Measurements from ENCODE around the gene RYR1.

Gene RYR1

DNA sequence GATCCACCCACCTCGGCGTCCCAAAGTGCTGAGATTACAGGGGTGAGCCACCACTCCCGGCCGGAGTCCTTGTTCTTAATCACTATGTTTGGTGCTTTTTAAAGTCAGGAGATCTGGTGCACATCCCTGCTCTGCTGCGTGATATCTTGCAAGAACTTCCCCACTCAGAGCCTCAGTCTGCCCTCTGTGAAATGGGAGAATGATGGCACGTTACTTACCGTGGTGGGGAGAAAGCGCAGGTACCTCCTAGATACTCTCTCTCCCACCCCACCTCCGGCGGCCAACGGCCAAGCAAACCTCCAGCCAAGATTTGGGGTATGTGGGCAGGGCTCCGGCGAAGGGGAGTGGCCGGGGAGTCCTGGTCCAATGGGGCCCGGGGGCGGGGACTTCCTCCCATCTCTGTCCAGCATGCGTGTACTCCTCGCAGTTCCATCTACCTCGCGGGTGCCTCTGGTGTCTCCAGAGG lies at the start of gene RYR1:
Gene RYR1 (plus strand): TSS at position 424 of the 466 bp plus-strand sequence. CDS start 139 bp downstream, outside the sequence.
- DNase-seq, result peak; percentile 56

DNA sequence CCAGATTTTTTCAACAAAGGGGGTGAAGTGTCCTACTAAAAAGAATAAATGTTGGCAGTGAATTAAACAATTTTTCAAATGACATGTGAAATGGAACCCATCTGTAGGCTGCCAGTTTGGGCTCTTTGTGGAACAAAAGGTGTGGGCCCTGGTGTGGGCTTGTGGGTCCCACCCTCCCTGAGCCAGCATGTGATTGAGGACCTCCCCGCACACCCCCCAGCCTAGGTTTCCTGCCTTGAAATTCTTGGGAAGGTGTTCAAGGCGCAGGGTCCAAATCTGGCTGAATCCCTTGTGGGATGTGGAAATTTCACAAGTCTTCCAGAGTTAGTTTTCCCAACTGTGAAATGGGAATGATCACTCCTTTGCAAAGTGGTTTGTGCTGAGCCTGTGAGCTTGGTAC lies 49.7 kb upstream of the RYR1 start:
- no peak for DNase-seq

DNA sequence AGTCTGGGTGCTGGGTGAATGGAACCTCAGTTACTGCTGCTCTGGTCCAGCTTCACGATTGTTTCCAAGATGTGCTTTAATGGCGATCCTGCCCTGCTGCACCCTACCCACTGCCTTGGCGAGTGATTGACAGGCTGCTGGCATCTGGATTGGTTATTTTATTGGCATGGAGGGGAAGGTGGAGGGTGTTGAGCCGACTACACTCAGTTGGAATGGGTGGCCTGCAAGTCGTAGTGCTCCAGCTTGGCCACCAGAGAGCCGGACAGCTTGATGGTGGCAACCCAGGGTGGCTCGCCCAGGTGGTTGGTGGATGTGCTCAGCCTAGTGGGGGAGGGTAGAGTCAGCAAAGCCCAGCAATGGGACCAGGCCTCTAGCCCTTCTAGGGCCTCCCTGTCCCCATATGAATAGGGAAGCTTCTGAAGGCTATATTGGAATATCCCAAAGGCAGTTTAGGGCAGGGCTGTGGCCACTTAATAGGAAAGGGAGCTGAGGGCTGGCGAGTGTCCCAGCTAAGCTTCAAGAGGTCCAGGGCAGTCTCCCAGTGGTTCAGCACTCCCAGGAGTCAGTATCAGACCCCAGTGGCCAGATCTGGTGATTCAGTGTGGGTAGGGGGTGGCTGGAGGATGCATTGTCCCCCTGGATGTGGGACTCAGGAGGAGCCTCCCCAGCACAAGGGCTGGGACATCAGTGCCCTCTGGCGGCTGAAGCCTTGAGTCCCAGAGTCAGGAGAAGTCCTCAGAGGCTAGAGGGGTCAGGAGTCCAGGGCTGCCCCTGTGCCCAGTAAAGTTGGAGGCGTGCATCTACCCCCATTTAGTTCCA lies 49.1 kb upstream of the RYR1 start:
- no peak for DNase-seq

DNA sequence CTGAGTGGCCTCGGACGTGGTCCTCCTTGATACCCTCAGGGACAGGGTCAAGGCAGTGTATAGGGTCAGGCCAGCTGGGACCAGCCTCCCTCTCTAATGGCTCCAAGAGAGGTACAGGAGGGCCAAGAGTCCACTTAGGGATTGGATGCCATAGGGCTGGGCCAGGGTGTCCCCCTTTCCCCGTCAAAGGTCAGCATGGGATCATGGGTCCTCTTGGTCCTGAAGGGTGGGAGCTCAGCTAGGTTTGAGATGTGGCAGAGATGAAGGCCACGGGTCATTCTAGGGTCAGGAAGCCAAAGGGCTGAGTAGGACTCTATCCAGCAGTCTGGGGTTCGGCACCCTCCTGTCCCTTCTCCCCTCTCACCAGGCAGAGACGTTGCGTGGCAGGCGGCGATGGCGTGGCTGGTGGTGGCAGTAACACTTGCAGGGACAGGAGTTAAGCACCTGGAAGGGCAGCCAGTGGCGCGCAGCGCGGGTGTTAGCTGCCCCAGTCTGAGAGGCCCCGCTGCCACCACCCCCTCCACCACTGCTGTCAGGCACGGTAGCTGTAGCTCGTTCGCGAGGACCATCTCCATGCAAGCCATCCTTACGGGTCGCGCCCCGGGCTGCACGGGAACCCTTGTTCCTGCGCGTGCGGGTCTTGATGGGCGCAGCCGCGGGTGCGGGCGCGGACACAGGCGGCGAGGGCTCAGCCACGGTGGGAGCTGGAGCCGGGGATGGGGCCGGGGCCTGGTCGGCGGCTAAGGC lies 48.3 kb upstream of the RYR1 start:
- no peak for DNase-seq

DNA sequence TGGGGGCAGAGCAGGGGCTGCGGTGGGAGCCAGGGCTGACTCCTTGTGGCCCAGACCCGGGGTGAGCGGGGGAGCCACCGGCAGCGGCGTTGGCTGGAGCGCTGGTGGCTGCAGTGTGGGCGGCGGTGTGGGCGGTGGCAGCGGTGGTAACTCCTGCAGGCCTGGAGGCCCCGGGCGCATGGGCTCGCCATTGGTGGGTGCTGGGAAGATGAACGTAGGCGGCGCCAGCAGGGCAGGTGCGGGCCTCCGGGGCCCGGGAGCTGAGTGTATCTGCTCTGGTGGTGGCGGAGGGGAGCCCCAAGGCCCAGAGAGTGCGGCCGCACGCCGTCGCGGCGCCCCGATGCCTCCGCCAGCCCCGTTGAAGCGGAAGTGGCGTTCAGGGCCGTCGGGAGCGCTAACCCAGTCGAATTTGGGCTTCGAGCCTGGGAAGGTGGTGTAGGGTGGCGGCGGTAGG lies 47.7 kb upstream of the RYR1 start:
- DNase-seq, result no peak

DNA sequence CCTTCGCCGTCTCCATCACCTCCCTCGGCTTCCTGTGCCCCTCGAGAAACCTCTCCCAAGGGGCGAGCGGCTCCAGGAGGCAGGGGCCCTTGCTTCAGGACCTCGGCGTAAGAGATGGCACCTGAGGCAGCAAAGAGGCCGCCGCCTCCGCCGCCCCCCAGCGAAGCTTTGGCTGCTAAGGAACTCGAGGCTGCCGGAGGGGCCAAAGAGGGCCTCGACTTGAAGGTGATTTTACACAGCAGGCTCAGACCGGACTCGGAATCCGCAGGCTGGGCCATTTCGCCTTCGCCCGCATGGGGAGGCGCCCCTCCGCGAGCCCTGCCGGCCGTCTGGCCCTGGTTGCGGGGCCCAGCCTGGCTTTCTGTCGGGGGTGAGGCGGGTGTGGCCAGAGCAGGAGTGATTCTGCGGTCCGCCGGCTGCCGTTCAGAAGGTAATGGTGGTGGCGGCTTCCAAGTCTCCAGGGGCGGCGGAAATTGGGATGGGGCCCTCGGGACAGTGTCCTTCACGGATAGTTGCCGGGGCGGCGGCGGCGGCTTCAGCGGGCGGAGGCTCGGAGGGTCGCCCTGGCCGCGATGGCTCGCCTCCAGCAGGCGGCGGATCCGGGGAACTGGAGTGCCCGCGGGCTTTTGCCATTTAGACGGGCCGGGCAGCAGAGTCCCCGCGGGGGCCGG lies 47.1 kb upstream of the RYR1 start:
- DNase-seq, result no peak

DNA sequence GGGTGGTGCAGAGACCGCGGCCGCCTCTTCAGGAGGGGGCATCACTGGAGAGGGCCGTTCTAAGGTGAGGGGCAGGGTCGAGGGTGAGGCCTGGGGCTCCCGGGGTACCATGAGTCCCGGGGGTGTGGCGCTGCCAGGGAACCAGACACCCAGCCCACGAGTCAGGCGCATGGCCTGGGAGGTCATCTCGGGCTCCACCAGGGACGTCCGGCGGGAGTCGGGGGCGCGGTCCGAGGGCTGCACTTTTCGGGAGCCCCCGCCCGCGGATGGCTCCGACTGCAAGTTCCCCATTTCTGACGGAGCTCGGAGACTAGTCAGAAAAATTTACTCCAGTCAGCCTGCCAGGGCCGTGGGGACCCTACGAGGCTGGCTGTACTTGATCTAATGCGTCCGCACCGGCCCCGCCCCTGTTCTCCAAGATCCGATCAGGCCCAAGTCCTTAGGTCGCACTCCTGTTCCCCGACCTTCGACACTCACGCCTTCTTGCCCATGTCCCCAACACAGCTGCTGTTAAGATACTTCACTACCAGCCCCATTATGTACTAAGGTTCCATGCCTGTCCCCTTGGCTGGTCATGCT lies 46.4 kb upstream of the RYR1 start:
- DNase-seq, result no peak

DNA sequence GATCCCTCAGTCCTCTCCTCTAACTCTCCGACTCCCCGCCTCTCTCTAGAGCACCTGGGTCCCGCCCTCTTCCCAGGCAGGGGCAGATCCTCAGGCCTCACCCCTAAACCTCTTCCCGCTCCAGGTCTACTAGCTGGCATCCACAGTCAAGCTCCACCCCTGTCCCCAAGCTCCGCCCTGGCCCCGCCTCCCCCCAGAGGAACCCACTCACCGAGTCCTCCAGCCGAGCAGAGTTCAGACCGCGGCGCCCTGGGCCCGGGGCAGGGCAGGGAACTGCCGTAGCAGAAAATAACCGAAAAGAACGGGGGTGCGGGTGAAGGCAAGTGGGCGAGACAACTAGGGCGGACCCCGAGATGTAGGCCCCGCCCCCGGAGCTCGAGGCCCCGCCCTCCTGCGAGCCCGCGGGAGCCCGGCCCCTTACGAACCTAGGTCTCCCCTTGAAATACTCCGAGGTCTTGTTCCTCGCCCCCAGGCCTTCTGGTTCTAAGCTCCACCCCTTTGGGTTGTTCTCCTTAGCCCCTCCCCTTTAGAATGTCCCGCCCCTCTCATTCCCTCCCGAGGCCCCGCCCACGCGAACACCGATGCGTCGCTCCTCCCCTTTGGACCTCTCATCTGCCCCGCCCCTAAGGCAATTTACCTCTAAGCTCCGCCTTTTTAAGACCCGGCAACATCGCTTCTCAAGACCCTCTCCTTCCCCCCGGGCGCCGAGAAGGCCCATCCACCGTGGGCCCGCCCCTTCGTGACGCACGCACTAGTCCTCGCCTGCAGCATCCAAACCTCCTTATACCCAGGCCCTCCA lies 45.7 kb upstream of the RYR1 start, which contains the start of gene GGN:
Gene GGN (minus strand): TSS at position 485 of the 799 bp plus-strand sequence. CDS start 773 bp downstream, outside the sequence.
- DNase-seq, result peak; percentile 80

DNA sequence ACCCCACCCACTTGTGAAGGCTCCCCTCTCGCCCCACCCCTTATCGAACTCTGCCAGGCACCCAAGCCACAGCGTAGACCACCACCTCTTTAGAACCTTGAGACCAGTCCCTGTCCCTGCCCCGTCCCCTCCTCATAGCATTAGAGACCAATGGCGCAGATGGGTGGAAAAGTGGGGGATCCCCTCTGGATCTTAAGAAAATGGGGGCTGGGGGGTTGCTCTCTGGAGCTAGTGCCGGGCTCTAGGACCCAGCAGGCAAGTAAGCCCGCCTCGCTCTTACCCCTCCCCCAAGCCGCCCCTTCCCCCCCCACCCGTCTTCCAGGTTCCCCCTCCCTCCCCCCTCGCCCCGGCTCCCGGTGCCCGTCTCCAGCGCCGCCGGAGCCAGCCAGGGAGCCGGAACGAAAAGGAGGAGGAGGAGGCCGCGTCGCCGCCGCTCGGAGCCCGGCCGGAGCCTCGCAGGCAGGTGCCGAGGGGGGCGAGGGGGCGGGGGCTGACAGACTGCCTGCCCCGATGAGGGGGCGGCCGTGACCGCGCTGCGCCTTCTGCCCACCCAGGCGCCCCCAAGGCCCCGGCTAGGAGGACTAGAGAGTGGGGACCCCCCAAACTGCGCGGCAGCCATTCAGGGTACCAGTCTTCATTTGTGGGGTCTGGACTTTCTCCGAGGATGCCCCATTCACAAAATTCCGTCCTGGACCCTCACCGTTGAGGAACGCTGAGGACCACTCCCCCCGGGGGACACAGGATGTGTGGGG lies 45.0 kb upstream of the RYR1 start, which contains the start of gene SPRED3:
Gene SPRED3 (plus strand): TSS at position 349 of the 752 bp plus-strand sequence. CDS start 1,606 bp downstream, outside the sequence.
- DNase-seq, result peak; percentile 43

DNA sequence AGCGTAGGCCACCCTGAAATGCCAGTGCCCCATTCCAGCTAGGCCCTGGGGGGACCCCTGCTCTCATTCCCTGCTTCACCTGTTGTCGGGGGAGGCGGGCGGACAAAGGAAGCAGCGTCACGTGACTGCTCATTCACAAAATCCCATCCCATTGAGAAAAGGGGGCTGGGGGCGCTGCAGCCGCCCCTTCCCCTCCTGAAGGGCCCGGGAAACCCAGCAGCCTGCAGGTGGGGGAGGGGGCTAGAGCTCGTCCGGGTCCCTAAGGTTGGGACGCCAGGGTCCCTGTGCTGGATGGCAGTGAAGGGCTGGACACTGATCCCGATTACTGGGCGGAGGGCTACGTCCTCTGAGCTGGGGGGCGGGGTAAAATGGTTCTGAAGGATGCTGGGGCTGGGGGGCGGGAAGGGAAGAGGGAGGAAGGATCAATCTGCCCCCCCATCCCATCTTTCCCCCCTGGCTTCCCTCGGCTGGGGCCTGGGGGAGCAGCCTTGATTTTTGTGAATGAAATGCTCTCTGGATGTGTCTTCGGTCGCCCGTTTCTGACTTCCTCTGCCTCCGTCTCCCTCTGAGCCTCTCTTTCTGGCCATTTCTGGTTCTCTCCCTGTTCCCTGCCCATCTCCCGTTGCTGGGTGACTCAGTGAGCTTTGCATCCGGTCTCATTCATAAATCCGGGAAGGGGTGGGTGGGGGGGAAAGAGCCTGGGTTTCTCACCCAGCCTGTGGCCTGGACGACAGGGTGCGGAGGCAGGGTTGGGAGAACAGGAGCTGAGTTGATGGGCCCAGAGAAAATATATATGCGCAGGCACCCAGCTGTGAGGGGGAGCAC lies 44.2 kb upstream of the RYR1 start:
- peak; percentile 68 for DNase-seq

DNA sequence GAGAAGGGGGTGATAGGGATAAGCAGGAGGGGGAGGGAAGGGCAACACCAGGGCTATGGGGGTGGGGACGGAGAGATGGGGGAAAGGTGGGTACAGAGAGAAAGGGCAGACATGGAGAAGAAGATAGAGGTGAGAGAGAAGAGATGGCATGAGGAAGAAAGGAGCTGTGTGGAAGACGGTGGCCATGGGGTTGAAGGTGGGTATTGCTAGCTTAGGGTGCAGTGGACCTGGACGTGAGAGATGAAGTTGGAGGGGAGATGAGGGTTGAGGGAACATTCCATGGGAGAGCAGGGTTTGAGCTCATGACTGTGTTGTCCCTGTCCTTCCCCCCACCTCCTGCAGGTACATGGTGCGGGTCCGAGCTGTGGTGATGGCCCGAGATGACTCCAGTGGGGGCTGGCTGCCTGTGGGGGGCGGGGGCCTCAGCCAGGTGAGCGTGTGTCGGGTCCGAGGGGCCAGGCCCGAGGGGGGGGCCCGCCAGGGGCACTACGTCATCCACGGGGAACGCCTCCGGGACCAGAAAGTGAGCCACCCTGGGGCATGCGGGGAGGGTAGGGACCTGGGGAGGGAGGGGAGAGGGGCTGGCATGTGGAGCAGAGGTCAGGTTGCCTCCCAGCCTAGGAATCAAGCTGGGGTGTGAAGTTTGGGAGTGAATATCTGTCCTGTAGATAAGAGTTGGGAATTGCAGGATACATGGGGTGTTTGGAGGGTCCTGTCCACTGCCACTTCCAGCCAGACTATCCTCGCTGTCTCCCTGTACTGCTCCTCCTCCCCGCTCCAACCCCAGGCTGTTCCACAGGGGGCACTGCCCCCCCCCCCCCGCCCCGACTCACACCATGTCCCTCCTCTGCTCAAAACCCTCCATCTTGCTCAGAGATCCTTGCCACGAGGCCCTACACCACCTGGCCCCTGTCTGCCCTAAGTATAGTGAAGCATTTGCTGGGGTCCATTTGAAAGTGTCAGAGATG lies 43.2 kb upstream of the RYR1 start:
- no peak for DNase-seq

DNA sequence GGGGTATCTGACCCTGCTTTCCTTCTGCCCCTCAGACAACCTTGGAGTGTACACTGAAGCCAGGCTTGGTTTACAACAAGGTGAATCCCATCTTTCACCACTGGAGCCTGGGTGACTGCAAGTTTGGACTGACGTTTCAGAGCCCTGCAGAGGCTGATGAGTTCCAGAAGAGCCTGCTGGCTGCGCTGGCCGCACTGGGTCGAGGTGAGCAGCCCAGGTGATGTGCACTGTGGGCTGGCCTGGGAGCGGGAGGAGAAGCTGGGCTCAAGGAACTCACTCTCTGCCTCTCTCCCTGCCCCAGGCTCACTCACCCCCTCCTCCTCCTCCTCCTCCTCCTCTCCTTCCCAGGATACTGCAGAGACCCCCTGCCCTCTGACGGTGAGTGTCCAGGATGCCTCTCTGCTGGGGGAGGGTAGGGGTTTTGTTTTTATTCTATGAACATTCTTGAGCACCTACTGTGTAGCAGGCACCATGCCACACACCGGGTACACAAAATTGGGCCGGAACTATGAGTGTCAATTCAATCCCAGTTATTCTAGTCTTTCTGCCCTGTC lies 41.5 kb upstream of the RYR1 start:
- DNase-seq, result no peak

DNA sequence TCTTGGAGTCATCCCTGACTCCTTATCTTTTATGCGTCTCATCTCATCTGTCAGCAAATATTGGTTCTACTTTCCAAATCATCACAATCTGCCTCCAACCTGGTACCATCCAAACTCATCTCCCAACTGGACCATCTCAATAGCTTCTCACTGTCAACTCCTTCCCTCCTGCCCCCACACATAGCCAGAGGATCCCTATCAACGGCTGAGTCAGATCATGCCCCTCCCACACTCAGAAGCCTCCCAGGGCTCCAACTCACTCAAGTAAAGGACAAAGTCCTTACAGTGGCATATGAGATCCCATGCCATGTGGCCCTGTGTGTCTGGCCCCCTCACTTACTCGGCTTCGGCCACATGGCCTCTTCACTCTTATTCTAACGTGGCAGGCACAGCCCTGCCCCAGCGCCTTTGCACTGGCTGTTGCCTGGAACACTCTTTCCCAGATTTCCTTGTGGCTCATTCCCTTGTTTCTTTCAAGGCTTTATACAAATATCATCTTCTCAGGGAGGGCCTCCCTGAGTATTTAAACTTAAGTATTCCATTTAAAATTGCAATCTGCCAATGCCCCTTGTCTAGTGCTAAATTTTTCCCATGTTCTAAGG lies 40.7 kb upstream of the RYR1 start:
- DNase-seq, result peak; percentile 50

DNA sequence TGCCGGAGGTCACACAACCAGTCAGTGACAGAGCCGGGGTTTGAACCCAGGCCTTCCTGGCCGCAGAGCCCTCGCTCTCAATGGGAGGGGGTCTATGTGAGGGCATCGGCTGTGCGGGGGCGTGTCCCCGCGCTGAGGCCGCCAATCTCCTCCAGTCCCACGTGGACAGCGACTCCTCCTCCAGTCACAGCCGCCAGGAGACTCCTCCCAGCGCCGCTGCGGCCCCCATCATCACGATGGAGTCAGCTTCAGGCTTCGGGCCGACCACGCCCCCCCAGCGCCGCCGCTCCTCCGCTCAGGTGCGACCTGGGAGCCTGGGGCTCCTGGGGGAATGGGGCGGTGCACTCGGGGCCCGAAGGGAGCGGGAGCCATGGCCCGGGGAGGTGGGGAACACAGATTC lies 39.0 kb upstream of the RYR1 start:
- no peak for DNase-seq

DNA sequence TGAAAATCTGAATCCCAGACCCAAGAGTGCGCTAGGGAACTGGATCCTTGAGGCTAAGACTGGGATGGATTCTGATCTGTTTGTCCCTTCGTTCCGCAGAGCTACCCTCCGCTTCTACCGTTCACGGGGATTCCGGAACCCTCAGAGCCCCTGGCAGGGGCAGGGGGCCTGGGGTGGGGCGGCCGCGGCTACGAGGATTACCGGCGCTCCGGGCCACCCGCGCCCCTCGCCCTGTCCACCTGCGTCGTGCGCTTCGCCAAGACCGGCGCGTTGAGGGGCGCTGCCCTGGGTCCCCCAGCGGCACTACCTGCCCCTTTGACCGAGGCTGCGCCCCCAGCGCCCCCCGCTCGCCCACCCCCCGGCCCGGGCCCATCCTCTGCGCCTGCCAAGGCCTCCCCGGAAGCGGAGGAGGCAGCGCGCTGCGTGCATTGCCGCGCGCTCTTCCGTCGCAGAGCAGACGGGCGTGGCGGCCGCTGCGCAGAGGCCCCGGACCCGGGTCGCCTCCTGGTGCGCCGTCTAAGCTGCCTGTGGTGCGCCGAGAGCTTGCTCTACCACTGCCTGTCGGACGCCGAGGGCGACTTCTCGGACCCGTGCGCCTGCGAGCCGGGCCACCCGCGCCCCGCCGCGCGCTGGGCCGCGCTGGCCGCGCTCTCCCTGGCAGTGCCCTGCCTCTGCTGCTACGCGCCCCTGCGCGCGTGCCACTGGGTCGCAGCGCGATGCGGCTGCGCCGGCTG lies 37.9 kb upstream of the RYR1 start:
- no peak for DNase-seq

DNA sequence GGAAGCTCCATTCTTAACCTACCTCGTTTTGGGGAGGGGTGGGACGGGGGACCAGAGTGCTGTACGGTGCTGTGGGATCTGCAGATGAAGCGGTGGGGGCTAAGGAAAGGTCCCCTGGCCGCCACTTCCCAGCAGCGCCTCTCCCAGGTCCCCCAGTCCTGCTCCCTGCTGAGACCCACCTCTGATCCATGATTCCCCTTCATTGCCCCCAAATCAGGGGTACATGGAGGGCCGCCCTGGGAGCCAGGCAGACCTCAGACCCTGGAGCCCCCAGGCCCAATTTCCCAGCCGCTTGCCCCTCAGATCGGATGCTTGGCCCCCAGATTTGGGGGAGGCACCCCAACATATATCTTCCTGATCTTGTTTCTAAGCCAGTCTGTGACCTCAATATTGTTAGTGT lies 34.4 kb upstream of the RYR1 start:
- no peak for DNase-seq

DNA sequence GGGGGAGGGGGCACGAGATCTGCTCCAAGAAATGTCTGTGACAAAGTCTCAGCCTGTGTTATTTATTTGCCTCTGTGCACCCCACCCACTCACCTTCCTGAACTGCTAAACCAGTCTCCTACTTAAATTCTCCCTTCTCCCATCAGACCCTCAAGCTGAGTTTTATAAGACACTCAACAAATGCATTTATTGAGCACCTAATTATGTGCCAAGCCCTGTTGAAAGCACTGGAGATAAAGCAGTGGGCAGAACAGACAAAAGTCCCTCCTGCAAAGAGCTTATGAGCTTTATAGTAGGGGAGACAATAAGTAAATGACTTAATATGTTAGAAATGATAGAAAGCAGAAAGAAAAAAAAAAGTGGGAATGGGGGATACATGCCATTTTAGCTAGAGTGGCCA lies 34.0 kb upstream of the RYR1 start:
- DNase-seq, result no peak

All from NCI-H226 (cell line).